ENCODE measurements around the gene ZKSCAN1.
"Not testable (repeated sequence)": the region's sequence is repeated elsewhere in the genome, so short reads cannot be mapped to it uniquely, and the experiment has no call there.

- not testable (repeated sequence) for TF ChIP-seq CTCF (conservative IDR thresholded peaks at IDR 0.05; ENCODE audit: low read depth, low read length); EZH2 (IDR thresholded peaks at IDR 0.05; ENCODE audit: borderline replicate concordance, low read depth, low read length, poor library complexity, severe bottlenecking)
Measured at GRCh38 chr7:100012385-100013327, 2.7 kb upstream of the ZKSCAN1 start.

All from A673 (cell line).